ENCODE data around the gene FGFRL1.
A peak's percentile ranks its signal among the peaks of the same experiment; 100 is the strongest.
"Not testable (repeated sequence)": the region's sequence is repeated elsewhere in the genome, so short reads cannot be mapped to it uniquely, and the experiment has no call there.

Gene FGFRL1

DNA sequence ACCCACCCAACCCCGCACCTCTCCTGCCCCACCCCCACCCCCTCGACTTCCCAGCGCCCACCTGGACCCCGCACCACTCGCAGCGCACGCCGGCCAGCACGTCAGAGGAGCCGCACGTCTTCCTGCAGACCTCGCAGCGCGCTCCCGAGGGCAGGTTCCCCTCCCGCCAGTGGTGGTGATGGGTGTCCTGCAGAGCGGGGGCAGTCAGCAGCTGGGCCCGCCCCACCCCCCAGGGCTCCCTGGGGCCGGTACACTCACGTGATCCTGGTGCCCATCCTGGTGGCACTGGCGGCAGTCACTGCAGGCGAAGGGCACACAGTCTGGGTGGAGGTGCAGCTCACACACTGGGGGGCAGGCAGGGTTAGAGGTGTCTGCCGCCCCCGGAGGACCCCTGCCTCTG lies 43.2 kb upstream of the FGFRL1 start:
- no peaks in the 10 kb centered on the region for H3K9me3 ChIP-seq (ENCODE audit: control insufficient read depth, low read length)
- no peak for DNase-seq (ENCODE audit: low read depth)

DNA sequence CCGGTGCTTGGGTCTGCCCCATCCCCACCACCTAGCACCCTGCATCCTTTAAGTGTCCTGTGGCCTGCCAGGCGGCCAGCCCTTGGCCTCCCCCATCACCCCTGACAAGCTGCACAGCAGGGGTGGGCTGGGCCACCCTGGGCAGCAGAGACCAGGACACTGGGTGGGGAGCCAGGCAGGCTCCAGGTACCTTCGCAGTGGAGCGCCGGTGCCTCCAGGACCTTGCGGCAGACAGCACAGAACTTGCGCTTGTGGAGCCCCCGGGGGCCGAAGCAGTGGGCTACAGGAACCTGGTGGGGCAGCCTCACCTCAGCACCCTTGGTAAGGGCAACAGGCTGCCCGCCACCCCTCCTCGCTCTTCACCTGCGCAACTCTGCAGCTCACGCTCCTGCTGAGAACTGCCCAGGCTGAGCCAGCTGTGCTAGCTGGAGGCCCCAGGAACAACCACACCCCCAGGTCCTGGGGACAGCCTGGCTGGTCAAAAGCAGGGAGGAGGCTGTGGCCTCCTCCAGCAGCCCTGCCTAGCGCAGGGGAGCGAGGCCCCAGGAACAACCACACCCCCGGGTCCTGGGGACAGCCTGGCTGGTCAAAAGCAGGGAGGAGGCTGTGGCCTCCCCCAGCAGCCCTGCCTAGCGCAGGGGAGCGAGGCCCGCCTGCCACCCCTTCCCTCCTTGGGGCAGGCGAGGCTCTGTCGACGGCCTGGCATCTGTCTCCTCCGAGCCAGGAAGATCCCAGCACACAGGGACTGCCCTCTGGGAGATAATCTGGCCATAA lies 42.6 kb upstream of the FGFRL1 start:
- H3K9ac ChIP-seq (ENCODE audit: low read length): no peak overlapping the region
- no peaks in the 10 kb centered on the region for H3K9me3 ChIP-seq (ENCODE audit: control insufficient read depth, low read length)

More for the DNA sequence above, 43.2 kb upstream of the FGFRL1 start:
- Histone ChIP-seq H3K36me3 (ENCODE audit: control insufficient read depth, insufficient read depth, low read length, severe bottlenecking) (peaks cover 24% of the 10 kb centered on the region), H3K9ac (ENCODE audit: low read length) (no peak overlapping the region), H3K4me3 (ENCODE audit: low read length) (no peak overlapping the region), H3K4me1 (ENCODE audit: control insufficient read depth, insufficient read depth, low read length) (peaks cover 15% of the 10 kb centered on the region), H3K27me3 (replicated peaks; ENCODE audit: control insufficient read depth, insufficient read depth, low read length) (no peaks in the 10 kb centered on the region)

DNA sequence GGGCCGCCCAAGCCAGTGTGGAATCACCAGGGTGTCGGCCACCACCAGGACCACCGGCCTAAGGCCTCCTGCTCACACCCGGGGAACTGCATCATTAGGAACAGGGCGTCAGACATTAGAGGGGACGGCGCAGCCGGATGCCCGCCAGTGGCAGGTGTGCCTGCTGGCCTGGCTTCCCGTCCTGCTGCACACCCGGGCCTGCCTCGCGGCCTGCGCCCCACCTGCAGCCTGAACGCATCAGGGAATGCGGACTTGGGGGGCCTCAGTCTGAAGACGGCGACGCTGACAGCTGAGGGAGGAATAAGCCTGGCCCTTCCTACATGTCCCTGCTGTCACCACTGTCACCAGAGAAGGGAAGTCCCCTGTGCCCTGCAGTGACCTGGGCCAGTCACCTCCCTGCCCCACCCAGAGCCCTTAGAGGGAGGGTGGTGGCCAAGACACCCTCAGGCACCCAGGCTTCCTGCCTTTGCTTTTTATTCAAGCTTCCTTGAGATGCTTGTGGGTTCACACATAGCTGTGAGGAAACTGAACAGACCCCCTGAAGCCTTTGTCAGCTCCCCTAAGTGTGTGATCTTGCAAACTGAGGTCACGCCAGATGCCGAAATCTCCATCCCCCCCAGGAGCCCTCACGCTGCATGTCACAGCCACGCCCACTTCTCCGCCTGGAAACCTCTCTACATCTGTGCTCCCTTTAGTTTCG lies 41.2 kb upstream of the FGFRL1 start:
- Histone ChIP-seq H3K27me3 (replicated peaks; ENCODE audit: control insufficient read depth, insufficient read depth, low read length) (no peaks in the 10 kb centered on the region), H3K36me3 (ENCODE audit: control insufficient read depth, insufficient read depth, low read length, severe bottlenecking) (peaks cover 16% of the 10 kb centered on the region), H3K9me3 (ENCODE audit: control insufficient read depth, low read length) (no peaks in the 10 kb centered on the region), H3K4me3 (ENCODE audit: low read length) (no peak overlapping the region), H3K4me1 (ENCODE audit: control insufficient read depth, insufficient read depth, low read length) (peaks cover 15% of the 10 kb centered on the region), H3K9ac (ENCODE audit: low read length) (no peak overlapping the region)
- DNase-seq (ENCODE audit: low read depth): no peak

More for the DNA sequence above, 42.6 kb upstream of the FGFRL1 start:
- Histone ChIP-seq H3K4me3 (ENCODE audit: low read length) (no peak overlapping the region), H3K4me1 (ENCODE audit: control insufficient read depth, insufficient read depth, low read length) (peaks cover 15% of the 10 kb centered on the region), H3K36me3 (ENCODE audit: control insufficient read depth, insufficient read depth, low read length, severe bottlenecking) (peaks cover 24% of the 10 kb centered on the region), H3K27me3 (replicated peaks; ENCODE audit: control insufficient read depth, insufficient read depth, low read length) (no peaks in the 10 kb centered on the region)
- DNase-seq (ENCODE audit: low read depth): no peak

DNA sequence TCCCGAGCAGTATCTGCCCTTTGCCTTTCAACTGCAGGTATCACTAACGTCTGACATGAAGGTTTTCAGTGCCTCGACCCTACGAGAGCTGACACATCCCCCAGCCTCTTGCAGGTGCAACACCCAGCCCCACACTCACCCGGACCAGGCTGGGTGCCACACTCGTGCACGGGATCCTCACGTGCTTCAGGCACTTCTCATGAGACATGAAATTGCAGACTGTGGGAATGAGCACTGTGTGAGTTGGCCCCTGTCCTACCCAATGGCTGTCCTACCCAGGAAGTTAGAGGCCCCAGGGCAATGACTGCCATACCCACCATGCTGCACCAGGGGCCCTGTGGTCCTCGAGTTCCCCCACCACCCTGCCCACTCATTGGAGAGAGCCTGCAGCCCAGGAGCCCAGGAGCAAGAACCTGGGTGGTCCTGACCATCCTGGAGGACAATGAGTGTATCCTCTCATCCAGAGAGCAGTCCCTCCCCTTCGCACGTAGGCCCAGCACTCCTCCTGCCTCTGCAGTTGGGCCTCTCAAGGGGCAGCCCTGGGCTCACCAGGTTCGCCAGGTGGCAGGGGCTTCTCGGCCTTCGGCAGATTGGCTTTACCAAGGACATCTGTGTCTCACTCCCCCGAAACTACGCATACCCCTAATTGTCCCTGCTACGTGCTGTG lies 40.4 kb upstream of the FGFRL1 start:
- no peaks in the 10 kb centered on the region for H3K27me3 ChIP-seq (replicated peaks; ENCODE audit: control insufficient read depth, insufficient read depth, low read length)
- peaks cover 9% of the 10 kb centered on the region for H3K36me3 ChIP-seq (ENCODE audit: control insufficient read depth, insufficient read depth, low read length, severe bottlenecking)
- peaks cover 15% of the 10 kb centered on the region for H3K4me1 ChIP-seq (ENCODE audit: control insufficient read depth, insufficient read depth, low read length)
- no peak overlapping the region for H3K9ac ChIP-seq (ENCODE audit: low read length)
- no peak overlapping the region for H3K4me3 ChIP-seq (ENCODE audit: low read length)
- H3K9me3 ChIP-seq (ENCODE audit: control insufficient read depth, low read length): no peaks in the 10 kb centered on the region
- no peak for DNase-seq (ENCODE audit: low read depth)

DNA sequence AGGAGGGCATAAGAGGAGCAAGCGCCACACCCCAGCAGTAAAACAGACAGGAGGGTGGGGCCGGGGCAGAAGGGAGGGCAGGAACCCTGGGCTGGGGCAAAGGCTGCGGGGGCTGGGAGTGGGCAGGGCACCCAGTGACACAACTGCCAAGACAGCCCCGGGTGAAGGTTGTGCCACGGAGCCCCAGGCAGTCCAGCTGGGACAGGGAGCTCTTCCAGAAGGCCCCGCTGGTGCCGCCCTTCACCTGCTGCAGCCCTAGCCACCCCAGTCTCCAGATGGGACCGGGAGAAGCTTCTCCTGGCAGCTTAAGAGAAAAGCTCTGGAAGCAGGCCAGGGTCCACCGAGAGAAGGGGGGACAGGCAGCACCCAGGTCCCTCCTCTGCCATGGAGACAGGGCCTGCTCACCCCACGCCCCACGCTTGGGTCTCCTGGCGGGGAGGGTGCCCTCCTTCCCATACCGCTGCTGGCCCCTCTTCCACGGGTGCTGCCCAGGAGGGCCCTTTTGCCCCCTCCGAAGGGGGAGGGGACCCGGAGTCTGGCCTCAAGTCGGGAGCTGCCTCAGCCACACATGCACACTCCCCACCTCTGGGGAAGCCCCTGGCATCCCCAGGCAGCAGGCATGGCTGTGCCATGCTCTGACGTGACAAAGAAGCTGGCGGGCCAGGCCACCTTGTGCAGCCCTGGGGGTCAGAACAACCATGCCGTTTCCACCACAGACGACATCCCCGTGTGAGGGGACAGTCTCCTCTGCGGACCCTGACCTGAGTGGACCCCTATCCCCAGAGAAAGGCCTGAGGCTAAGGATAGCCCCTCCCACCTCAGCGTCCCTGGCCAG lies 39.5 kb upstream of the FGFRL1 start:
- H3K4me1 ChIP-seq (ENCODE audit: control insufficient read depth, insufficient read depth, low read length): peaks cover 15% of the 10 kb centered on the region
- DNase-seq (ENCODE audit: low read depth): no peak
- H3K9ac ChIP-seq (ENCODE audit: low read length): peak overlapping the region; percentile 85
- H3K9me3 ChIP-seq (ENCODE audit: control insufficient read depth, low read length): no peaks in the 10 kb centered on the region
- H3K36me3 ChIP-seq (ENCODE audit: control insufficient read depth, insufficient read depth, low read length, severe bottlenecking): no peaks in the 10 kb centered on the region
- H3K27me3 ChIP-seq (replicated peaks; ENCODE audit: control insufficient read depth, insufficient read depth, low read length): no peaks in the 10 kb centered on the region
- peak overlapping the region; percentile 87 for H3K4me3 ChIP-seq (ENCODE audit: low read length)

DNA sequence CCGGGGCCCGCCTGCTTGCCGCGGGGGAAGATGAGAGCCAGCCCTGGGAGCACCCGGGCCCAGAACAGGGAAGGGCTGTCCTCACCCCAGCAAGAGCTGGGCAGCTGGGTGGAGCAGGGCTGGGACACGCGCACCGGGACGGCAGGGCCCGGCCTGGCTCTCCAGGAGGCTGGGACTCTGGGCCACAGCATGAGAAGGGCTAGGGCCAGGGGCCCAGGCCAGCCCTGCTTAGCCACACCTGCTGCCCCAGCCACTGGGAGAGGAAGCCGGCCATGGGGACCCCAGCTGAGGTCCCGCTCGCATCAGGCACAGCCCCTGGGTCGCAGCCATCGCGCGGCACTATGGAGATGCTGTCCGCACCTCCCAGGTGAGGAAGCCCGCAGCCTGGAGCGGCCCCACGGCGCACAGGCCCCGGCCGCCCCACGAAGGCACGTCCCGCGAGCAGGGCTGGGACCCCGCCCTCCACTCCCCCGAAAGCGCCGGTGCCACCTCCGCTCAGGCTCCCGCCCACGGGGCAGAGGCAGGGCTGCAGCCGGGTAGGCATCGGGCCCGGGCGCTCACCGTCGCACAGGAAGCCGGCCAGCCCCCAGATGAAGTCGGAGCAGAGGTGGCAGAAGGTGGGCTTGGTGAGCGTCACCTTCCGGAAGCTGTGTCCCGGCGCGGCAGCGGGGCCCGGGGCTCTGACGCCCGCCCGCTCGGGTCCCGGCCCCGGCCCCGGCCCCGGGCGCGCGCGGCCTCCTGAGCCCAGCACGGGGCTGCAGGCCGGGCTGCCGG lies 38.6 kb upstream of the FGFRL1 start:
- Histone ChIP-seq H3K4me1 (ENCODE audit: control insufficient read depth, insufficient read depth, low read length) (peaks cover 15% of the 10 kb centered on the region), H3K9me3 (ENCODE audit: control insufficient read depth, low read length) (no peaks in the 10 kb centered on the region), H3K9ac (ENCODE audit: low read length) (peak overlapping the region; percentile 85), H3K27me3 (replicated peaks; ENCODE audit: control insufficient read depth, insufficient read depth, low read length) (no peaks in the 10 kb centered on the region), H3K4me3 (ENCODE audit: low read length) (peak overlapping the region; percentile 87), H3K36me3 (ENCODE audit: control insufficient read depth, insufficient read depth, low read length, severe bottlenecking) (no peaks in the 10 kb centered on the region)
- peak; percentile 64 for DNase-seq (ENCODE audit: low read depth)

DNA sequence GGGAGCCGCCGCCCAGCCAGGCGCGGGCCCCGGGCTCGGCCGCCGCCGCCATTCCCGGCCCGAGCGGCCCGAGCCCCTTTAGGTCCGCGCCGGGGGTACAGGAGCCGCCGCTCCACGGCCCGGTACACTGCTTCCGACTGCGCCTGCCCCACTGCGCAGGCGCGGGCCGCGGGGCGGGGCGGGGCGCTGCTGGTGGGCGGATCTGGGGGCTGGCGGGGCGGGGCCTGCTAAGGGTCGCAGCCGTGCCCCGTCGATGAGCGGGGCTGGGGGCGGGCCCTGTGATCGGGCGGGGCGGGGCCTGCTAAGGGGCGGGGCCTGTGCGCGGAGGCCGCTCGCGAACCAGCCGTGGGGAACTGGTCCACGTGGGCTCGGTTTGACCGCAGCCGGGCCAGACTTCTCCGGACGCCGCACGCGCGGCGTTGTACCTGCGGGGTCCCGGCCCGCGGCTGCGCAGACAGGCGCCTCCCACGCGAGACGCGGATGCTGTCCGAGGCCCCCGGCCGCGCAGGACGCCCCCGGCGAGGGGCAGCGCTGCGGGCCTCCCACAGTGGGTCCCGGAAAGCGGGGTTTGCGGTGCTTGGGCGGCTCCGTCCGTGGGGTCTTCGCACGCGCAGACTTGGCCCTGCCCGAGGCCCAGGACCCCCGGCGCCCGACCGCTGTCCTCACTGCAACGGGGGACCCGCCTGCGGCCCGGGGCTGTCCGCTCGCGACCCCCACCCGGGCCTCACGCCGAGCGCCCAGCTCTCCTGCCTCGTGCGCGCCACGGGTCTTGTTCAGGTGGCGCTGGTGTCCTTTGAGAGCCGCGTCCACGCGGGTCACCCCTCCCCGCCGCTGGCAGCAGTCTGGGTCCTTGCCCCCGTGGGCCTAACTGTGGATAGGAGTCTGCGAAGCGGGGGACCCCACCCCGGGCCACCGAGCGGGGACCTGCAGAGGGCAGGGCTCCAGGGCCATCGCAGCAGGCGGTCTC lies 37.7 kb upstream of the FGFRL1 start, which contains the start of gene DGKQ:
TSS of gene DGKQ (minus strand) at position 139 of the 967 bp plus-strand sequence. CDS start at position 52, 87 bp downstream.
- H3K4me1 ChIP-seq (ENCODE audit: control insufficient read depth, insufficient read depth, low read length): peaks cover 20% of the 10 kb centered on the region
- H3K9me3 ChIP-seq (ENCODE audit: control insufficient read depth, low read length): no peaks in the 10 kb centered on the region
- no peaks in the 10 kb centered on the region for H3K36me3 ChIP-seq (ENCODE audit: control insufficient read depth, insufficient read depth, low read length, severe bottlenecking)
- no peaks in the 10 kb centered on the region for H3K27me3 ChIP-seq (replicated peaks; ENCODE audit: control insufficient read depth, insufficient read depth, low read length)
- peak within 1 kb of the TSS; percentile 87 for H3K4me3 ChIP-seq (ENCODE audit: low read length)
- peak; percentile 97 for DNase-seq (ENCODE audit: low read depth)
- peak within 1 kb of the TSS; percentile 85 for H3K9ac ChIP-seq (ENCODE audit: low read length)

DNA sequence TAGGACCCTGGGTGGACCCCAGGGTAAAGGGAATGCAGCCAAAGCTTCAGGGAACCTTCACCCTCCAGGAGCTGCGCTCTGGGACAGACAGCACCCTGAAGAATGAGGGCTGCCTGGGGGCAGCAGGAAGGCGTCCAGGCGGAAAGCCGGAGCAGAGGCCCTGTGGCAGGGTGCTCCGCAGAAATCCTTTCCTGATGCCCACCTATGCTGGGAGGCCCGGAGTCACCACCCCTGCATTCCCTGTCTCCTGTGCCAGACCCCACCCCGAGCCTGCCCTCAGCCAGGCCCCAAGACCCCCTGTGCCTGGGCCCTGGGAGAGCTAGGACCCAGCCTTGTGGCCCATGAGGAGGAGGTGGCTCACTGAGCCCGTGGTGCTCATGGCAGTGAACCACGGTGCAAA lies 36.8 kb upstream of the FGFRL1 start:
- Histone ChIP-seq H3K27me3 (replicated peaks; ENCODE audit: control insufficient read depth, insufficient read depth, low read length) (no peaks in the 10 kb centered on the region), H3K9me3 (ENCODE audit: control insufficient read depth, low read length) (no peaks in the 10 kb centered on the region), H3K9ac (ENCODE audit: low read length) (no peak overlapping the region), H3K4me3 (ENCODE audit: low read length) (no peak overlapping the region), H3K36me3 (ENCODE audit: control insufficient read depth, insufficient read depth, low read length, severe bottlenecking) (no peaks in the 10 kb centered on the region), H3K4me1 (ENCODE audit: control insufficient read depth, insufficient read depth, low read length) (peaks cover 29% of the 10 kb centered on the region)
- DNase-seq (ENCODE audit: low read depth): no peak

DNA sequence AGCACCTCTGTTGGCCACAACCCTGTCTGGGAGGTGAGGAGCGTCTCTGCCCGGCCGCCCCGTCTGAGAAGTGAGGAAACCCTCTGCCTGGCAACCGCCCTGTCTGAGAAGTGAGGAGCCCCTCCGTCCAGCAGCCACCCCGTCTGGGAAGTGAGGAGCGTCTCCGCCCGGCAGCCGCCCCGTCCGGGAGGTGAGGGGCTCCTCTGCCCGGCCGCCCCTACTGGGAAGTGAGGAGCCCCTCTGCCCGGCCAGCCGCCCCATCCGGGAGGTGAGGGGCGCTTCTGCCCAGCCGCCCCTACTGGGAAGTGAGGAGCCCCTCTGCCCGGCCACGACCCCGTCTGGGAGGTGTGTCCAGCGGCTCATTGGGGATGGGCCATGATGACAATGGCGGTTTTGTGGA lies 35.4 kb upstream of the FGFRL1 start:
- H3K27me3 ChIP-seq (replicated peaks; ENCODE audit: control insufficient read depth, insufficient read depth, low read length); H3K9me3 ChIP-seq (ENCODE audit: control insufficient read depth, low read length); H3K4me3 ChIP-seq (ENCODE audit: low read length); DNase-seq (ENCODE audit: low read depth); H3K36me3 ChIP-seq (ENCODE audit: control insufficient read depth, insufficient read depth, low read length, severe bottlenecking); H3K9ac ChIP-seq (ENCODE audit: low read length): not testable (repeated sequence)
- peaks cover 28% of the 10 kb centered on the region for H3K4me1 ChIP-seq (ENCODE audit: control insufficient read depth, insufficient read depth, low read length)

All from adipocyte (in vitro differentiated cells).